Airway epithelial cell (primary cell): ENCODE data around the gene KRT39. TPM values are rescaled to one million over a fixed set of nuclear protein-coding genes. Genes with fewer than 3 reads are reported as not detected.

ENCODE experiments used
- total RNA-seq: library from RNA; depleted of rRNA; stranded (reverse); fragments of >200 nt; gene quantifications from 2 replicates; pipeline ENCODE4 v1.2.3, GENCODE V29; 2015

The KRT39 gene
- not detected in 2 replicates for total RNA-seq

DNA sequence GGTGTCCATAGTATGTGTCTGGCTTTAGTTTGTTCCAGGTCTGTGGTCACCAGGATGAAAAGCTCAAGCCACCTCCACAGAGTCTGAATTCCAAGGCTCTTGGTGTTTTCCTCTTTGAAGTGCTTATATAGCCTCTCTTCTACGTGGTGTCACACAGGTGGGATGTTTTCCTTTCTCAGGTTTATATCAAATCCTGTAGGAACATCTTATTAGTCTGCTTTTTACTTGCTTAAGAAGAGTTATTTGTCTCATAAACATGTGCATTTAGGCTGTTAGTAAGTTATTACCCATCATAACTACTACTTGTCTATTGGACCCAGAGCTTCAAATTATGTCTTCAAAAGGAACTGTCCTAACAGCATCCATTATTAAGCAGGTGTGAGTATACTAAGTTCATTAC, at the start of gene KRT39:
TSS of gene KRT39 (minus strand) at position 101 of the 400 bp plus-strand sequence. CDS start at position 9, 92 bp downstream.

GRCh38 chr17:41008811-41009210, 42.1 kb upstream of the KRT39 start, which contains the start of gene KRTAP3-1:
Gene KRTAP3-1 (minus strand): TSS chr17:41009128. CDS start chr17:41009074, 54 bp downstream.

GRCh38 chr17:40999563-40999962, 32.8 kb upstream of the KRT39 start, which contains the start of gene KRTAP3-2:
Gene KRTAP3-2 (minus strand): TSS chr17:40999906. CDS start chr17:40999853, 53 bp downstream.

GRCh38 chr17:40993839-40994238, 27.1 kb upstream of the KRT39 start, which contains the start of gene KRTAP3-3:
Gene KRTAP3-3 (minus strand): TSS chr17:40994164. CDS start chr17:40994097, 67 bp downstream.

GRCh38 chr17:40984226-40984625, 17.5 kb upstream of the KRT39 start, which contains the start of gene KRT40:
Gene KRT40 (minus strand): TSS chr17:40984326. CDS start chr17:40984273, 53 bp downstream.

DNA sequence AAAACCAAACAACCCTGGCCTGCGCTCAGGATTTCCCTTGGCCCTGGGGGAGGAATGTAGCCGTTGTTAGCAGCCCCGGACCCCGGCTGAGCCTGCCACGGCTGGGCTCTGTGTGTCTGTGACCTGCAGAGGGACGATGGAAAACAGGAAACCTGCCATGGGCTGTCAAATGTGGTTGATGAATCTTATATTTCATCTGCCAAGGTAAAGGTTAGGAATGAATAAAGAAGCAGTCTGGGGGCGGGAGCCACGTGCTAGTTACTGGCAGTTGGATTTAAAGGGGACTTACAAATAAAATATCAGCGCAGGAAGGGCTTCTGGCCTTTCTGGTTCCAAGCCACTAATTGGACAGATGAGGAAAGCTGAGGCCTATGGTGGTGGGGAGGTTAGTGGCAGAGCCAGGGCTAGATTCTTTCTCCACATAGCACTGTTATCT, 29.3 kb downstream of the KRT39 start, which contains the start of gene KRT23:
TSS of gene KRT23 (minus strand) at position 263 of the 436 bp plus-strand sequence. CDS start 1,043 bp downstream, outside the sequence.

Other genes with a start within 250 kb of the KRT39 start
- not detected in 2 replicates for gene KRT25, start 211.6 kb downstream of the KRT39 start, total RNA-seq
- not detected in 2 replicates for gene KRT26, start 194.7 kb downstream of the KRT39 start, total RNA-seq
- not detected in 2 replicates for gene KRT27, start 184.4 kb downstream of the KRT39 start, total RNA-seq
- gene KRT28, start 167.0 kb downstream of the KRT39 start, total RNA-seq: not detected in 2 replicates
- 59.0 and 68.3 TPM in 2 replicates for gene KRT10, start 144.3 kb downstream of the KRT39 start, total RNA-seq
- not detected in 2 replicates for gene KRT12, start 99.7 kb downstream of the KRT39 start, total RNA-seq
- not detected in 2 replicates for gene KRT20, start 81.7 kb downstream of the KRT39 start, total RNA-seq
- 35.7 and 36.8 TPM in 2 replicates for gene KRT23, start 29.3 kb downstream of the KRT39 start, total RNA-seq
- gene KRT40, start 17.4 kb upstream of the KRT39 start, total RNA-seq: 0.07 TPM in 1 of 2 replicates, not detected in the other
- not detected in 2 replicates for gene KRTAP3-3, start 27.2 kb upstream of the KRT39 start, total RNA-seq
- gene KRTAP3-2, start 33.0 kb upstream of the KRT39 start, total RNA-seq: not detected in 2 replicates
- not detected in 2 replicates for gene KRTAP3-1, start 42.2 kb upstream of the KRT39 start, total RNA-seq
- gene KRTAP1-5, start 60.3 kb upstream of the KRT39 start, total RNA-seq: not detected in 2 replicates
- gene KRTAP1-4, start 63.2 kb upstream of the KRT39 start, total RNA-seq: not detected in 2 replicates
- gene KRTAP1-3, start 67.9 kb upstream of the KRT39 start, total RNA-seq: not detected in 2 replicates
- not detected in 2 replicates for gene KRTAP1-1, start 74.5 kb upstream of the KRT39 start, total RNA-seq
- not detected in 2 replicates for gene KRTAP2-1, start 80.4 kb upstream of the KRT39 start, total RNA-seq
- not detected in 2 replicates for gene KRTAP2-2, start 88.3 kb upstream of the KRT39 start, total RNA-seq
- 0.21 and 0.84 TPM in 2 replicates for gene KRTAP2-3, start 93.2 kb upstream of the KRT39 start, total RNA-seq
- gene KRTAP2-4, start 98.9 kb upstream of the KRT39 start, total RNA-seq: not detected in 2 replicates
- gene KRTAP4-7, start 117.2 kb upstream of the KRT39 start, total RNA-seq: not detected in 2 replicates
- not detected in 2 replicates for gene KRTAP4-8, start 131.2 kb upstream of the KRT39 start, total RNA-seq
- not detected in 2 replicates for gene KRTAP4-16, start 135.3 kb upstream of the KRT39 start, total RNA-seq
- gene KRTAP4-9, start 138.4 kb upstream of the KRT39 start, total RNA-seq: not detected in 2 replicates
- not detected in 2 replicates for gene KRTAP4-11, start 151.4 kb upstream of the KRT39 start, total RNA-seq
- gene KRTAP4-12, start 157.2 kb upstream of the KRT39 start, total RNA-seq: not detected in 2 replicates
- not detected in 2 replicates for gene KRTAP4-6, start 173.6 kb upstream of the KRT39 start, total RNA-seq
- gene KRTAP4-5, start 182.9 kb upstream of the KRT39 start, total RNA-seq: not detected in 2 replicates
- gene KRTAP4-4, start 193.8 kb upstream of the KRT39 start, total RNA-seq: not detected in 2 replicates
- not detected in 2 replicates for gene KRTAP4-3, start 201.3 kb upstream of the KRT39 start, total RNA-seq
- gene KRTAP4-2, start 211.3 kb upstream of the KRT39 start, total RNA-seq: not detected in 2 replicates
- gene KRTAP4-1, start 218.0 kb upstream of the KRT39 start, total RNA-seq: not detected in 2 replicates
- not detected in 2 replicates for gene KRTAP9-1, start 222.9 kb upstream of the KRT39 start, total RNA-seq